22Rv1 (cell line): ENCODE results near the gene BTG4.

Source experiments
- ZFX ChIP-seq: fragments of 450-650 bp; IDR thresholded peaks from 2 replicates; pipeline ENCODE4 v1.6.1; 2017; ENCODE audit warnings: antibody characterized with exemption, borderline replicate concordance
- TF ChIP-seq, protein P1 (sequence below): fragments of 450-650 bp; IDR thresholded peaks from 2 replicates; pipeline ENCODE4 v1.5.1; 2017; ENCODE audit warnings: mild to moderate bottlenecking

DNA sequence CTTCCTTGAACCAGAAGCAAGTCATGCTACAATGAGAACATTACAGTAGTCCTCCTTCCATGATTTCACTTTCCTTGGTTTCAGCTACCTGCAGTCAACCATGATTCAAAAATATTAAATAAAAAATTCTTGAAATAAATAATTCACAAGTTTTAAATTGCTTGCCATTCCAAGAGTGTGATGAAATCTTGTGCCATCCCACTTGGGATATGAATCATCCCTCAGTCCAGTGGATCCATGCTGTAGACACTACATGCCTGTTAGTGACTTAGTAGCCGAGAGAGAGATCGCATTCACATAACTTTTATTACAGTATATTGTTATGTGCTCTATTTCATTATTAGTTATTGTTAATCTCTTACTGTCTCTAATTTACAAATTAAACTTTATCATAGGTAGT, 8.4 kb upstream of the BTG4 start:
- TF ChIP-seq, protein P1, sequence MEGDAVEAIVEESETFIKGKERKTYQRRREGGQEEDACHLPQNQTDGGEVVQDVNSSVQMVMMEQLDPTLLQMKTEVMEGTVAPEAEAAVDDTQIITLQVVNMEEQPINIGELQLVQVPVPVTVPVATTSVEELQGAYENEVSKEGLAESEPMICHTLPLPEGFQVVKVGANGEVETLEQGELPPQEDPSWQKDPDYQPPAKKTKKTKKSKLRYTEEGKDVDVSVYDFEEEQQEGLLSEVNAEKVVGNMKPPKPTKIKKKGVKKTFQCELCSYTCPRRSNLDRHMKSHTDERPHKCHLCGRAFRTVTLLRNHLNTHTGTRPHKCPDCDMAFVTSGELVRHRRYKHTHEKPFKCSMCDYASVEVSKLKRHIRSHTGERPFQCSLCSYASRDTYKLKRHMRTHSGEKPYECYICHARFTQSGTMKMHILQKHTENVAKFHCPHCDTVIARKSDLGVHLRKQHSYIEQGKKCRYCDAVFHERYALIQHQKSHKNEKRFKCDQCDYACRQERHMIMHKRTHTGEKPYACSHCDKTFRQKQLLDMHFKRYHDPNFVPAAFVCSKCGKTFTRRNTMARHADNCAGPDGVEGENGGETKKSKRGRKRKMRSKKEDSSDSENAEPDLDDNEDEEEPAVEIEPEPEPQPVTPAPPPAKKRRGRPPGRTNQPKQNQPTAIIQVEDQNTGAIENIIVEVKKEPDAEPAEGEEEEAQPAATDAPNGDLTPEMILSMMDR: no peak
- no peak for TF ChIP-seq ZFX
